AG04450 (cell line): ENCODE measurements around the gene PRPF18. TPM values are rescaled to one million over a fixed set of nuclear protein-coding genes. Genes with fewer than 3 reads are reported as not detected.
A peak's percentile ranks its signal among the peaks of the same experiment; 100 is the strongest.

Experiments
- CTCF ChIA-PET: fragments of 300-600, 350-600 bp; formaldehyde crosslinking; extraction: SDS; loops from one replicate; lab custom pipeline; 2022; ENCODE audit warnings: antibody characterized with exemption, inconsistent platforms; lab: Charles Lee
- POLR2A ChIA-PET: fragments of 350-600 bp; formaldehyde crosslinking; extraction: SDS; loops from one replicate; lab custom pipeline; 2021; ENCODE audit warnings: antibody characterized with exemption, inconsistent platforms; lab: Yijun Ruan, JAX
- DNase-seq: peaks from one replicate; pipeline ENCODE4 v3.0.0-alpha.2; 2011; ENCODE audit warnings: low read depth, low spot score
- H3K27ac ChIP-seq: one replicate; pipeline ENCODE4 v1.5.1; 2012; ENCODE audit warnings: low read depth, low read length, control low read depth
- H3K27me3 ChIP-seq: one replicate; pipeline ENCODE4 v1.6.0; 2012; ENCODE audit warnings: low read length; ENCODE audit not compliant: control insufficient read depth, insufficient read depth
- H3K4me3 ChIP-seq: 2 replicates; pipeline ENCODE4 v1.5.1; 2011; ENCODE audit warnings: mild to moderate bottlenecking, low read depth, low read length, control low read depth
- H3K9me3 ChIP-seq: 2 replicates; pipeline ENCODE4 v1.5.1; 2012; ENCODE audit warnings: low read length; ENCODE audit not compliant: control insufficient read depth, insufficient read depth
- CTCF ChIP-seq: IDR thresholded peaks from 2 replicates; pipeline ENCODE4 v1.5.1; 2011; ENCODE audit warnings: low read depth, low read length, control low read depth, inconsistent platforms
- polyA plus RNA-seq: library from polyadenylated mRNA; depleted of rRNA; stranded (reverse); fragments of >200 nt; gene quantifications from 2 replicates; pipeline ENCODE4 v1.2.3, GENCODE V29; 2011

Gene PRPF18
- polyA plus RNA-seq, 1 experiment = 25.4 TPM

GRCh38 chr10:13613519-13613918 lies 26.8 kb downstream of the PRPF18 start:
- CTCF ChIA-PET = interaction anchor here (0.6 to 3.6 kb wide), 34 partner anchors 8 to 480 kb away, joined by 3 to 39 read pairs (median 4); no protein-coding TSS in a partner anchor
- TF ChIP-seq CTCF = peak; percentile 56
- POLR2A ChIA-PET = no interaction called here
- Histone ChIP-seq H3K27ac (no peak overlapping the region), H3K27me3 (no peaks in the 10 kb centered on the region), H3K4me3 (no peak overlapping the region), H3K9me3 (no peaks in the 10 kb centered on the region)
- no peak for DNase-seq

- ChIA-PET POLR2A (interaction anchor here (0.6 to 0.7 kb wide), 3 partner anchors 20 to 1702 kb away, joined by 3 to 5 read pairs (median 3); no protein-coding TSS in a partner anchor), CTCF (interaction anchor here (0.7 to 3.6 kb wide), 4 partner anchors 11 to 161 kb away, joined by 3 to 39 read pairs (median 15); no protein-coding TSS in a partner anchor)
- Histone ChIP-seq H3K9me3 (no peaks in the 10 kb centered on the region), H3K27me3 (no peaks in the 10 kb centered on the region), H3K4me3 (no peak overlapping the region), H3K27ac (peak overlapping the region; percentile 0)
- peak; percentile 18 for DNase-seq
- no peak for TF ChIP-seq CTCF
Observed at GRCh38 chr10:13614530-13615332, 28.0 kb downstream of the PRPF18 start.

DNA sequence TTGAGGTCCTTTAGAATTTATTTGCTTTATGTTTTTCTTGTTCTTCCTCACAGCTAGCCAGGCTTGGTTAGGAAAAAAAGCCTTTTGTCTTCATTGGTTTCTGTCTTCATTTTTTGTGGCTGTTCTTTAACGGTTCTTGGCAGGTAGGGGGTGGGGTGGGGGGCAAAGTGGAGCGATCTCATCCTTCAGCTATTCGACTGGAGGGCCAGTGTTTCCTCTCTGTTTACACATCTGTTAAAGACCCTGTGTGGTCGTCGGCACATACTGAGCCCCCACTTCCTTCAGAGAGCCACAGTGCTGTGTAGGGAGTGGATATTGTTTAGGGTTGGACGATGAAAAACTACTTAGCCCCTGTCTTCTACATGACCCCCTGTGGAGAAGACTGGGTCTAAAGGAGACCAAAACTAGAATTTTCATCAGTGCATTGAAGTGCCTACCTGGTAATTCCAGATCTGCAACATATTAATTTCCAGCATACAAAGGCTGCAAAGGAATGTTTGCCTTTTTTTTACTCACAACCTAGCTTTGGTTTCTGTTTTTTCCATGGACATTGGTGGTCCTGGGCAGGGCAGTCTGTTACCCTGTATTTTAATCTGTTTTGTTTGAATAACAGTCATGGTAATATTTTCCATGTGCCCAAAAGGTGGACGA lies 29.0 kb downstream of the PRPF18 start:
- Histone ChIP-seq H3K4me3 (no peak overlapping the region), H3K27me3 (no peaks in the 10 kb centered on the region), H3K9me3 (no peaks in the 10 kb centered on the region), H3K27ac (no peak overlapping the region)
- no peak for DNase-seq
- CTCF ChIA-PET = interaction anchor here (0.6 to 3.6 kb wide), 5 partner anchors 12 to 303 kb away, joined by 3 to 27 read pairs (median 3); no protein-coding TSS in a partner anchor
- POLR2A ChIA-PET = interaction anchor here (0.6 to 0.7 kb wide), 3 partner anchors 19 to 1701 kb away, joined by 3 to 5 read pairs (median 3); no protein-coding TSS in a partner anchor
- TF ChIP-seq CTCF = no peak

GRCh38 chr10:13617116-13617515 lies 30.4 kb downstream of the PRPF18 start:
- ChIA-PET CTCF (interaction anchor here (0.6 kb wide), 1 partner anchor 43 kb away, joined by 3 read pairs; no protein-coding TSS in a partner anchor), POLR2A (no interaction called here)
- no peaks in the 10 kb centered on the region for H3K27me3 ChIP-seq
- H3K27ac ChIP-seq = no peak overlapping the region
- no peaks in the 10 kb centered on the region for H3K9me3 ChIP-seq
- no peak for TF ChIP-seq CTCF
- H3K4me3 ChIP-seq = no peak overlapping the region
- no peak for DNase-seq
